Measurements from ENCODE around the gene MCM3.

MCM3 gene

GRCh38 chr6:52284460-52285176 lies at the start of gene MCM3:
Gene MCM3, minus strand, starts transcription at chr6:52284742. Its CDS starts 68 bp downstream, at chr6:52284674.
- DNase-seq = peak; percentile 95

- no peak for DNase-seq
Measured at GRCh38 chr6:52333840-52334200, 49.3 kb upstream of the MCM3 start.

GRCh38 chr6:52331793-52332457 lies 47.4 kb upstream of the MCM3 start:
- no peak for DNase-seq

- no peak for DNase-seq
Measured at GRCh38 chr6:52330470-52330869, 45.9 kb upstream of the MCM3 start.

- no peak for DNase-seq
Measured at GRCh38 chr6:52328729-52329128, 44.2 kb upstream of the MCM3 start.

GRCh38 chr6:52328303-52328662 lies 43.7 kb upstream of the MCM3 start:
- DNase-seq = no peak

- no peak for DNase-seq
Measured at GRCh38 chr6:52326540-52327364, 42.2 kb upstream of the MCM3 start.

GRCh38 chr6:52325695-52326471 lies 41.3 kb upstream of the MCM3 start:
- no peak for DNase-seq

- no peak for DNase-seq
Measured at GRCh38 chr6:52324189-52324588, 39.6 kb upstream of the MCM3 start.

GRCh38 chr6:52317841-52318581 lies 33.5 kb upstream of the MCM3 start:
- DNase-seq = no peak

GRCh38 chr6:52317211-52317610 lies 32.7 kb upstream of the MCM3 start:
- no peak for DNase-seq

GRCh38 chr6:52314752-52315151 lies 30.2 kb upstream of the MCM3 start:
- DNase-seq = no peak

GRCh38 chr6:52312461-52312860 lies 27.9 kb upstream of the MCM3 start:
- no peak for DNase-seq

GRCh38 chr6:52310932-52311331 lies 26.4 kb upstream of the MCM3 start:
- no peak for DNase-seq

GRCh38 chr6:52307900-52308372 lies 23.4 kb upstream of the MCM3 start:
- DNase-seq = no peak

GRCh38 chr6:52306972-52307870 lies 22.7 kb upstream of the MCM3 start:
- DNase-seq = no peak

- peak; percentile 45 for DNase-seq
Measured at GRCh38 chr6:52305948-52306767, 21.6 kb upstream of the MCM3 start.

- no peak for DNase-seq
Measured at GRCh38 chr6:52305411-52305810, 20.9 kb upstream of the MCM3 start.

GRCh38 chr6:52304983-52305390 lies 20.4 kb upstream of the MCM3 start:
- DNase-seq = no peak

GRCh38 chr6:52303178-52303577 lies 18.6 kb upstream of the MCM3 start:
- DNase-seq = no peak

Measured in SIG-M5 (cell line).